ENCODE data around the gene SMG5.
A peak's percentile ranks its signal among the peaks of the same experiment; 100 is the strongest.
"Not testable (repeated sequence)": the region's sequence is repeated elsewhere in the genome, so short reads cannot be mapped to it uniquely, and the experiment has no call there.

The SMG5 gene

DNA sequence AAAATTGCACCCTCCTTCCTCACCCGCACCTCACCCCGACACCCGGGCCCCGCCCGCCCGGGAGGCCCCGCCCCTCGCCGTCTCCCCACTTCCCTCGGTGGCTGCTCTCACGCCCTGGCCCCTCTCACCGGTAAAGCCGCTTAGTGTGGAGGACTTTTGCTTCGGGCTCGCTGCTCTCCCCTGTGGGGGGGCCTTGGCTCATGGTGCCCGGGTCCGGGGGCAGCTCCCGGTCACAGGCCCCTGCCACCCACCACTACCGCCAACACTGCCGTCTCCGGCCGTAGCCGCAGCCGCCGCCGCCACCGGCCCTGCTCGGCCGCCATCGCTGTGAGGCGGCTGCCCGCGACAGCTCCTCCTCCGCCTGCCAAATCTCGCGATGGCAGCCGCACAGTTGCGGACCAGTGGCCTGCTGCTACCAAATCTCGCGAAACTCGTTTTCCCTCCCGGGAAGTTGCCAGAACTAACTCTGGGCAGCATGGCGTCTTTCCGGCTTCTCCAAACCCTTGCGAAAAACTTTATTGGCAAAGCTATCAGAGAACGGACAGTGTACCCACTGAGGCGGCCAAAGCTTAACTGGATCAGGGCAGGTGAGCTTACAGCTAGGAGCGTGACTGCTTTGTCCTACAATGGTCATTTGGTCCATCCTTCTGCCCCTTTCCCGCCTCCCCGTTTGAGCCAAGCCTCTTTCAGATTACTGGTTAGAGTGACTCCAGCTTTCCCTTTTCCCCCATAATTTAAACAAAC is at the start of gene SMG5:
TSS of gene SMG5 (minus strand) at position 347 of the 744 bp plus-strand sequence. CDS start at position 202, 145 bp downstream.
- DNase-seq: peak; percentile 92

DNA sequence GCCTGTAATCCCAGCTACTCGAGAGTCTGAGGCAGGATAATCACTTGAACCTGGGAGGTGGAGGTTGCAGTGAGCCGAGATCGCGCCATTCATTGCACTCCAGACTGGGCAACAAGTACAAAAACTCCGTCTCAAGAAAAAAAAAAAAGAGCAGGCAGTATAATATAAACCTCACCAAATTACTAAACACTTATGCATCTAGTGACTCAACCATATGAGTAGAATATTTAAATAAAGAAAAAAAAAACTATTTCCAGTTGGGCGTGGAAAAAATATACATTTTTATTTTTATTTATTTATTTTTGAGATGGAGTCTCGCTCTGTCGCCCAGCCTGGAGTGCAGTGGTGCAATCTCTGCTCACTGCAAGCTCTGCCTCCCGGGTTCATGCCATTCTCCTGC is 40.6 kb upstream of the SMG5 start:
- not testable (repeated sequence) for DNase-seq

GRCh38 chr1:156320560-156320959 is 37.9 kb upstream of the SMG5 start:
- DNase-seq: no peak

DNA sequence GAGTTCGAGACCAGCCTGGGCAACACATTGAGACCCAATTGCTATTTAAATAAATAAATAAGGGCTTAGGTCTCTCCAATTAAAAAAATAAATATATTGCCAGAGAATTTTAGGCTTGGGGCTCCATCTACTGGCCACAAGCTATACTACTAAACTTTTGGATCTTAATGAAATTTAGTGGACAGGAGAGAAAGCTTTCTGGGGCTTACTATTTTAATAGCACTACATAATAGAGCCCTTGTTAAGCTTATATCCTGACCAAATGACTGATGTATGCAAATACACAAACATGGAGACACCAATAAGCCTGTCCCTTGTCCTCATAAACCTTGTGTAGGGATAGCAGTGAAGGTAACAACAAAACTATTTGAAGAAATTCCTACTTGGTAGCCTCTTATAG is 37.0 kb upstream of the SMG5 start:
- DNase-seq: no peak

GRCh38 chr1:156316909-156317308 is 34.3 kb upstream of the SMG5 start:
- DNase-seq: no peak

DNA sequence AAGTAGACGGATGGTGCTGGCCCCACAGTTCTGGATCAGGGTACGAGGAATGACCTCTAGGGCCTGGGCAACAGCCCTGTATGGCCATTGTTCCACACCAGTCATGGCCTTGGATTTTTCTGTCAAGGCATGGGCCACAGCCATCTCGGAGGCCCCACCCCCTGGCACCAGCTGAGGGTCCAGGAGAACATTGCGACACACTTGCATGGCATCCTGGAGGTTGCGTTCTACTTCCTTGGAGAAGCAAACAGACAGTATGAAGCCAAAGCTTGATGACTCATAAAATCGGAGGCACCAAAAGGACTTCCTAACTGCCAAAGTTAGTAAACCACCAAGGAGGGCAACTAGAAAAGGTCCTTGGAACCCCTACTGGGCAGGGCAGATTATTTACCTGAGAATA is 28.3 kb upstream of the SMG5 start:
- DNase-seq: no peak

- no peak for DNase-seq
Measured at GRCh38 chr1:156308078-156308477, 25.5 kb upstream of the SMG5 start.

- DNase-seq: no peak
Measured at GRCh38 chr1:156305215-156305614, 22.6 kb upstream of the SMG5 start.

- no peak for DNase-seq
Measured at GRCh38 chr1:156303241-156303640, 20.6 kb upstream of the SMG5 start.

DNA sequence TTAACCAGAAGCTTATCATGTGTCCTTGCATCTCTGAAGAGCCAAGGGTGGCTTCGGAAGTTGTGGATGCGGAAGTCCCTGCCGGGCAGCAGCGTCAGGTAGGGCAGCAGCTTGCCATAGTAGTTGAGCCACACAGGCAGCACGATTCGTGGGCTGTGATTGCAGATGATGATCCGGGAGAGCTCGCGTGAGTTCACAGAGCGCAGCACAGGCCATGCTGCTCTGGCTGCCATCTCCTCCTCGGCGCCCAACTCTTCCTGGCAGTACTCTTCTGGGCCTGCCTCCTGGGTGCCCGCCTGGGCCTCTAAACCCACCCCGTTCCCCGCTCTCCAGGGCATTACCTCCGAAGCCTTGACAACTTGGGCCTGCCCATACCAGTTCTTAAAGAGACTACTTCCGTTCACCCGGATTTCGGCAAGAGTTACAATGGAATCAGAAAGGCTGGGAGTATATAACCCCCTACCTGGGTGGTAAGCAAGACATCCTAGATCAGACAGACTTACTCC is 16.3 kb upstream of the SMG5 start, which contains the start of gene VHLL:
TSS of gene VHLL (minus strand) at position 456 of the 506 bp plus-strand sequence. CDS start at position 338, 118 bp downstream.
- no peak for DNase-seq

- DNase-seq: peak; percentile 48
Measured at GRCh38 chr1:156295391-156295947, 12.8 kb upstream of the SMG5 start, which contains the start of gene GLMP. Gene GLMP (minus strand): TSS chr1:156295679. CDS start chr1:156295645, 34 bp downstream.

DNA sequence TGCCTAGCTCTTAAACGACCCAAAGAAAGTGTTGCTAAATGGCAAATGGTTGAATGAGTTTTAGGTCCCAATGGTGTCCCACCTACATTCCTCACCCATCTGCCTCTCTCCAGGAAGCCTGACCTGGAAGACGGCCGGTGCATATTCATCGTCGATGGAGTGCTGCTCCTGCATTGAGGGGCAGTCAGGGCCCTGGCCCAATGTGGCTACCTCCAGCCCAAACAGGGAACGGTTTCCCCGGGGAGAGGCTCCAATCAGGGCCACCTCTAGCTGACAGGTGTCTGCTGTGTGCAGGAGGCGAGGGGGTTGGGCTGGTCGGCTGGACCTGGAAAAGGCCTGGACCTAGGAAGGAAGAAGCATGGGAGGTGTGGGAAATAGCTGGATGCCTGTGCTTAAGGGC is 11.3 kb upstream of the SMG5 start:
- no peak for DNase-seq

- no peak for DNase-seq
Measured at GRCh38 chr1:156293098-156293434, 10.4 kb upstream of the SMG5 start.

GRCh38 chr1:156291226-156292061 is 8.8 kb upstream of the SMG5 start:
- no peak for DNase-seq

DNA sequence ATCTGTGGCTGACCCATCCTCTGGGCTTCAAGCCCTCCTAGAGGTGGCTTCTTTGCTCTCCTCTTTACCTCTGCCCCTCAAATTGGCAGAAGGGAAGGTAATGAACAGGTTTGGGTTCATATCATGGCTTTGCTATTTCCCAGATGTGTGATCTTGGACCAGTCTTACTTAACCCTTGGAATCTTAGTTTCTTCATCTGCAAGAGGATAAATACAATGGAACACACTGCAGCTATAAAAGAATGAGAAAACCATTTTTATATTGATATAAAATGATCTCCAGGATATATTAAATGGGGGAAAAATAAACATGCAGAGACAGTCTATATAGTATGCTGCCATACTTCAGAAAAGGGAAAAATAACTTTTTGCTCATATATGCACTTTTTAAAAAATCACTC is 7.2 kb upstream of the SMG5 start:
- no peak for DNase-seq

DNA sequence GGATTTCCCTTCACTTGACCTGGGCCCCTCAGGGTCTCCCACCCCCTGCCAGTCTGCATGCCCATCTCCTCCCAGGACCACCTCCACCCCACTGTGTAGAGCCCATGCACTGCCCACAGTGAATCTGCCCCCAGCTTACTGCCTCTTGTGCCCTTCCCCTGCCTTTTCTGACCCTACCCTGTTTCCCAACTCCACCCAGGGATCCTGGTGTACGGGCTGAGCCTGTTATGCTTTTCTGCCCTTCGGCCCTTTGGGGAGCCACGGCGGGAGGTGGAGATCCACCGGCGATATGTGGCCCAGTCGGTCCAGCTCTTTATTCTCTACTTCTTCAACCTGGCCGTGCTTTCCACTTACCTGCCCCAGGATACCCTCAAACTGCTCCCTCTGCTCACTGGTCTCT is 3.4 kb upstream of the SMG5 start:
- DNase-seq: no peak

DNA sequence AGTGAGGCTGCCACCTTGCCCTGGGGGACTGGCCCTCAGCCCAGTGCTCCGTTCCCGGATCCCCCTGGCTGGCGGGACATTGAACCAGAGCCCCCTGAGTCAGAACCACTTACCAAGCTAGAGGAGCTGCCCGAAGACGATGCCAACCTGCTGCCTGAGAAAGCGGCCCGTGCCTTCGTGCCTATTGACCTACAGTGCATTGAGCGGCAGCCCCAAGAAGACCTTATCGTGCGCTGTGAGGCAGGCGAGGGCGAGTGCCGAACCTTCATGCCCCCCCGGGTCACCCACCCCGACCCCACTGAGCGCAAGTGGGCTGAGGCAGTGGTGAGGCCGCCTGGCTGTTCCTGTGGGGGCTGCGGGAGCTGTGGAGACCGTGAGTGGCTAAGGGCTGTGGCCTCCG is 2.8 kb upstream of the SMG5 start:
- DNase-seq: no peak

GRCh38 chr1:156284757-156285156 is 2.1 kb upstream of the SMG5 start:
- DNase-seq: no peak

- DNase-seq: no peak
Measured at GRCh38 chr1:156284112-156284511, 1.5 kb upstream of the SMG5 start, which contains the start of gene TMEM79. Gene TMEM79 (plus strand): TSS chr1:156284325. CDS start chr1:156285227, 902 bp downstream.

DNA sequence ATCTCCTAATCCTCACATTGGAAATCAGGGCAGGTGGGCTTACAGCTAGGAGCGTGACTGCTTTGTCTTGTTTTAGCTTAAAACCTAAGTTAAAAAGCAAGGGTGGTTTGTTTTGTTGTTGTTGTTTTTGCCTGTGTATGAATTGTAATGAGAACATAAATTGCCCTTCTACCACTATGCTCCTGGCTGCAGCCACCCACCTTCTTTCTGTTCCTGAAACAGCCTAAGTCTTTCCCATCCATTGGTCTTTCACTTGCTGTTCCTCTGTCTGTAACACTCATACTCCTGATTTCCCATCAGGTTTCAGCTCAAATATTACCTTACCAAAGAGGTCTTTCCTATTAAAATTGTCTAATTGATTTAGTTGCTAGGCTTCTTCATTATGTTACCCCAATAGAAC is 896 bp upstream of the SMG5 start:
- no peak for DNase-seq

- no peak for DNase-seq
Measured at GRCh38 chr1:156281693-156282478, 739 bp downstream of the SMG5 start.

GRCh38 chr1:156281281-156281680 is 1.3 kb downstream of the SMG5 start:
- peak; percentile 41 for DNase-seq

- no peak for DNase-seq
Measured at GRCh38 chr1:156279837-156280236, 2.8 kb downstream of the SMG5 start.

Measured in stimulated activated CD4-positive, alpha-beta T cell treated with anti-CD3 and anti-CD28 coated beads, Interleukin-12 subunit alpha, Interleukin-12 subunit beta, amount 100 ng/mL, for 4 hours (primary cell).